ENCODE measurements around the gene GPRC5C.
A peak's percentile ranks its signal among the peaks of the same experiment; 100 is the strongest.
"Not testable (repeated sequence)": the region's sequence is repeated elsewhere in the genome, so short reads cannot be mapped to it uniquely, and the experiment has no call there.

The GPRC5C gene

GRCh38 chr17:74477411-74477810, 45.5 kb downstream of the GPRC5C start:
- no peak for DNase-seq

- no peak for DNase-seq
Observed at GRCh38 chr17:74478420-74479100, 46.7 kb downstream of the GPRC5C start.

- no peak for DNase-seq
Observed at GRCh38 chr17:74480290-74480689, 48.4 kb downstream of the GPRC5C start.

DNA sequence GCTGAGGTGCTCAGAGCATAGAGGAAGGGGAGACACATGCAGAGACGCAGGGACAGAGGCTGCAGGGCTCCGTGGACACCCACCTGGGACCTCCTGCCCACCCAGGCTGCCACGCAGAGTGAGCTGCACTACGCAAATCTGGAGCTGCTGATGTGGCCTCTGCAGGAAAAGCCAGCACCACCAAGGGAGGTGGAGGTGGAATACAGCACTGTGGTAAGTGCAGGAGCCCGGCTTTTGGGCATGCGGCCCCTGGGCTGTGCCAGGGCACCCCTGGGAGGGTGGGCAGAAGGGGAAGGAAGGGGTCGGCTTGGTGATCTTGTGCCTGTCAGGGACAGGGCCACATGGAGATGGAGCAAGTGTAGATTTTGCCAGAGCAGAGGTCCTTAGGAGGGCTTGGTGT, 49.7 kb downstream of the GPRC5C start:
- no peak for DNase-seq

DNA sequence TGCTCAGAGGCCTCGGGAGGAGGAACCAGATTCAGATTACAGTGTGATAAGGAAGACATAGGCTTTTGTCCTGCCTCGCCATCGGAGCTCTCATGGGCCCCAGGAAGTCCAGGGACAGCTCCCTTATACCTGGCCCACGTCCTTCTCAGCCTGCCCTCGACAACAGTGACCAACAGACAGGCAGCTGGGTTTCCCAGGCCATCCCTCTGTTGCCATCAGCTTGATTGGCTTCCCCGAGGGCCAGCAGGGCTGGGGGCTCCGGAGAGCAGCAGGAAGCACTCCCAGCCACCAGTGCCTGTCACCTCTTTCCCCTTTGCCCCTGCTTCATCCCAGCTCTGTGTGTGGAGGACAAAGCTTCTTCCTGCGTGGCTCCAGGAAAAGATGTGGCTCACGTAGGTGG, 52.2 kb downstream of the GPRC5C start:
- DNase-seq = no peak

GRCh38 chr17:74485022-74485743, 53.3 kb downstream of the GPRC5C start:
- no peak for DNase-seq

DNA sequence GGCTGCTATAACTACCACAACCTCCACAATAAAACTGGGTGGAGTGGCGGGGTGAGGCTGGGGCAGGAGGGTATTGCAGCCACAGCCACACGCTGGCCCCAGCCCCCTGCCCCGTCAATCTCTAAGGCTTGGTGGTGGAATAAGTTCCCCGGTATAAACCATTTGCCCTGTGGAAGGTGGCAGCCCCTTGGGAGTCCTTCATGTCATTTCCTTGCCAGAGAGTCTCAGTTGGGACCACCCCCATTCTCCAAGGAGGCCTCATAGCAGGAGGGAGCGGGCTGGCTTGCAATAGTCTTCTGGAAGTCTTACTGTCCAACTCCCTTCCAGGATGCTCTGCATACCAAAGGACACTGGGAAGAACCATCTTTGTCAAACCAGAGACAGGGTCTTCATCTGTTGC, 54.0 kb downstream of the GPRC5C start:
- no peak for DNase-seq

- DNase-seq = not testable (repeated sequence)
Observed at GRCh38 chr17:74488276-74488675, 56.4 kb downstream of the GPRC5C start.

DNA sequence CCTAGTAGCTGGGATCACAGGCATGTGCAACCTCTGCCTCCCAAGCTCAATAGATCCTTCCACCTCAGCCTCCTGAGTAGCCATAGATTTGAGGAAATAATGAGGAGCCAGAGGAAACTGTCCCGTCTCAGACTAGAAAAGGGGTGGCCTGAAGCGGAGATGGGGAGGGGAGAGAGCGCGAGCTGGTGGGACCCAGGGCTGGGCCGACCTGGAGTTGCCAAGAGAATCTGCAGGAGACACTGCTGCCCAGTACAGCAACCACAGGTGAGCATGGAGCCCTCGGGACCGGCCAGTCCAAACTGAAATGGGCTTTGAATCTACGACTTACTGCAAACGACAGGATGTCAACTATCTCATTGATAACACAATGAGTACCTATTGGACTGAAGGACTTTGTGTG, 58.8 kb downstream of the GPRC5C start:
- DNase-seq = no peak

GRCh38 chr17:74491626-74492025, 59.7 kb downstream of the GPRC5C start:
- DNase-seq = no peak

GRCh38 chr17:74493331-74493833, 61.5 kb downstream of the GPRC5C start:
- peak; percentile 23 to 70 for DNase-seq

Measured in NCI-H1930 (cell line).